ENCODE measurements around the gene DNAJC4.

Gene DNAJC4

GRCh38 chr11:64246871-64247728 lies 16.8 kb downstream of the DNAJC4 start, which contains the start of gene PPP1R14B:
PPP1R14B (minus strand) TSS chr11:64246943; CDS start chr11:64246673, 270 bp downstream.
- H3K27ac ChIP-seq: peak within 1 kb of the TSS; percentile 87 to 95
- peak within 1 kb of the TSS; percentile 81 for H3K4me3 ChIP-seq
- DNase-seq (ENCODE audit: low spot score): peak; percentile 93
- no peak for TF ChIP-seq CTCF (IDR thresholded peaks at IDR 0.05)

GRCh38 chr11:64247729-64248531 lies 17.6 kb downstream of the DNAJC4 start:
- DNase-seq (ENCODE audit: low spot score): no peak
- H3K4me3 ChIP-seq: peak overlapping the region; percentile 81
- TF ChIP-seq CTCF (IDR thresholded peaks at IDR 0.05): no peak
- H3K27ac ChIP-seq: peak overlapping the region; percentile 85 to 95

GRCh38 chr11:64248578-64248977 lies 18.2 kb downstream of the DNAJC4 start:
- no peak overlapping the region for H3K27ac ChIP-seq
- H3K4me3 ChIP-seq: no peak overlapping the region
- no peak for DNase-seq (ENCODE audit: low spot score)
- TF ChIP-seq CTCF (IDR thresholded peaks at IDR 0.05): no peak

- Histone ChIP-seq H3K27ac (no peak overlapping the region), H3K4me3 (no peak overlapping the region)
- no peak for TF ChIP-seq CTCF (IDR thresholded peaks at IDR 0.05)
- DNase-seq (ENCODE audit: low spot score): no peak
Measured at GRCh38 chr11:64249038-64249437, 18.7 kb downstream of the DNAJC4 start.

GRCh38 chr11:64249563-64250414 lies 19.4 kb downstream of the DNAJC4 start:
- H3K4me3 ChIP-seq: no peak overlapping the region
- no peak for DNase-seq (ENCODE audit: low spot score)
- no peak for TF ChIP-seq CTCF (IDR thresholded peaks at IDR 0.05)

GRCh38 chr11:64250415-64251015 lies 20.2 kb downstream of the DNAJC4 start:
- H3K4me3 ChIP-seq: peak overlapping the region; percentile 83
- H3K27ac ChIP-seq: peak overlapping the region; percentile 28 to 80
- TF ChIP-seq CTCF (IDR thresholded peaks at IDR 0.05): no peak
- DNase-seq (ENCODE audit: low spot score): no peak

More at GRCh38 chr11:64249563-64250414, 19.4 kb downstream of the DNAJC4 start:
- no peak overlapping the region for H3K27ac ChIP-seq

All from coronary artery (tissue), 2 donors.